SK-N-DZ (cell line): ENCODE results near the gene GNGT1.
A peak's percentile ranks its signal among the peaks of the same experiment; 100 is the strongest.
"Not testable (repeated sequence)": the region's sequence is repeated elsewhere in the genome, so short reads cannot be mapped to it uniquely, and the experiment has no call there.

ENCODE experiments used
- DNase-seq: peaks from one replicate; pipeline ENCODE4 v3.0.0-alpha.2; 2015; ENCODE audit warnings: low spot score

GNGT1 gene

DNA sequence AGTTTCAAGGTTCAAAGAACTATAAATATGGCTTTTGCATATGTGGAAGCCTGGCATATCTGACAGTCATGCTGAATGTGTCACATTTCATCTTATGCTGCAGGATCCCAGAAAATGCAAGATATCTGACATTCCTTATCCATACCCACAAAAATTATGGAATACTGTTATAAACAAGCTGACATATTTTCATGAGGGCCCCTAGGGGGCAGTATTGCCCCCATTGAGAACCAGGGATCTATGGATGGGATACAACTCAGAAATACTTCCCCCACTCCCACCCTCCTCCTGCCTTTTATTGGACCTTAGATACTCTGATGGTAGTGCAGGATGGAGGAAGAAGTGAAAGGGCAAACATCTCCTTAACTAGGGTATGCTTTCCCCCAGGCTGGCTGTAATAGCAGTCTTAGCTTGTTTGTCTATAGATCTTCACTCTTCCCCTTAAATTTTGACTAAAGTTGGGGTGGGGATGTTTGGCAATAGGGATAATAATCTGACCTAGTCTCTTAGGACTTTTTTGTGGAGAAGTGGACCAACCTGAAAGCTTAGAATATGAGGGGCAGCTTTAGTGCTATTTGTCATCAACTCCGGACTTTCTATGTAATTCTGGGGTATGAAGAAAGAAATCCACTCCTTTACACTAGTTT lies 3.5 kb upstream of the GNGT1 start:
- peak; percentile 28 for DNase-seq

DNA sequence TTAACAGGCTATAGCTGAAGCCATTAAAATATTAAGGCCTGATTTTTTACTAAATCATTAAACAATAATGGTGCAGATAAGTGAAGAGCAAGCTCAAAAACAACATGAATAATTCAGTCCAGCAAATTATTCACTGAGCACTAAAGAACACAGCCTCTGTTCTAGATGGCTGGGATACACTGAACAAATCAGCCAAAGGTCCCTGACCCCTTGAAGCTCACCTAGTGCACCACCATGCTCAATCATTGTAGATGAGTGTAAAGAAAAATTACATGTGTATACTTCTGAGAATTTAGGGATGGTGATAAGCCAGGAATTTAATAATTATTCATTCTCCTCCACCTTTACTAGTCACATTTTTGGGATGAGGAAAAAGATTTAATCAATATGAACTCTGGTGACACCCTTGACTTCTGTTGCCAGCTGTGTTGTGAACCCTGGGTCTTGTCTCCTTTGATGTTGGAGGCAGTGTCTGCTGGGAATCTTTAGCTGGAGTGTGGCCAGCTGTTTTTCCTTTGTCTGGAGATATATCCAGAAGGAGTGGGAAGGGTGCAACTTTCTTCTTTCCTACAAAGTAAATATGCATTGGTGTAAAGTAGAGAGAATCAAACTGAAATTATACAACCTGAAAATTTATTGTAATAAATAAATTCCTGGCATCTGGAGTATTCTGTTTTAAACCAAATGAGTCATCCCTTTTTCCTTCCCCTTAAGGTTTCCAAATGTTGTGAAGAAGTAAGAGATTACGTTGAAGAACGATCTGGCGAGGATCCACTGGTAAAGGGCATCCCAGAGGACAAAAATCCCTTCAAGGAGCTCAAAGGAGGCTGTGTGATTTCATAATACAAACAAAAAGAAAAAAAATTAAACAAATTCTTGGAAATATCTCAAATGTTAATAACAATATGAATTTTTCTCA lies 4.0 kb downstream of the GNGT1 start:
- DNase-seq = no peak

DNA sequence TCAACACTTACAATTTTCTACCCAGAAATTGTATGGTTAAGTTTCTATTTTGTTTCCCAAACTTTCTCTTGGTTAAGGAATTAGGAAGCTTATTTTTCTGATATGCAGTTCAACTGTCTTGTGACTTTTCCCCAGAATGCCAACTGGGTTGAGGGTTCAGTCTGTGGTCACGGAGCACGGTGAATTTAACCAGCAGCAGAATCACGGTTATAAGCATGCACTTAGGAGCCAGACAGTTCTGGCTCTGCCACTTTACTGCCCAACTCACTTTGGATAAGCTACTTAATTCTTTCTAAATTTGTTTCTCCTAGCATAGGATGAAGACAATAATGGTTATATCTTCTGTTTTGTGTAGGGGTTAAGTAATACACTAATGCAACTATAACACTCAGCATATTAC lies 4.9 kb downstream of the GNGT1 start:
- DNase-seq = not testable (repeated sequence)

DNA sequence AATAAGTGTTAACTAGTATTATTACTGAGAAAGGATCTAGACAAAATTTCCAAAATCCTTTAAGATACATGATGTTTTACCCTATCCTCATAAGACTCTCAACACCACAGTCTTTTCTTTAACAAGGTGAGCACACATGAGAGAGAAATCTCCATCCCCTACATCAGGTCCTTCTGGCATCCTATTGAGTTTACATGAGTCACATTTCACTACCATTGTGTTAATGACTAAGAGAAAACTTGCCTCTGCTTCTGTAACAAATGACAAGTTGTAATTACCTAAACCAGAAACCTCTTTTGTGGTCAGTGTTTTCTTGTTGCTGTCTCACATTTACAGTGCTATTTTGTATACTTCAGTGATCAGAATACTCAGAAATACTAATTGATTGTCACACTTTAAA lies 5.3 kb downstream of the GNGT1 start:
- DNase-seq = not testable (repeated sequence)

DNA sequence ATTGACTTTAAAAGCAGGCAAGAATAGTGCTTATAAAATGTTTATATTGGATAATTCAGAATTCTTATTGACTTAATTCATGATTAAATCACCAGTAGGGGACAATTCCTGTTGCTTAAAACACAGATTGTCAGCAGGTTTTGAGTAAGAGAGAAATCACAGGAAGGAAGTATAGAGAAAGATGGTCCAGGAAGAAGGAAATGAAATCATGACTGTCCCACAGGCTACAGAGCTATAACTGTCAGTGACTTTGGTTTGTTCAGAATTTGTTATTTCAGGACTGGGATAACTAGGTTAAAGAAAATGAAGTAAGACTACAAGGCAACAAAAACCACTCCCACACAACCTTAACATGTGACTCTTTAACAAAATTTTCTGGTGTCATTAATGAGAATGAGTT lies 6.8 kb downstream of the GNGT1 start:
- no peak for DNase-seq

DNA sequence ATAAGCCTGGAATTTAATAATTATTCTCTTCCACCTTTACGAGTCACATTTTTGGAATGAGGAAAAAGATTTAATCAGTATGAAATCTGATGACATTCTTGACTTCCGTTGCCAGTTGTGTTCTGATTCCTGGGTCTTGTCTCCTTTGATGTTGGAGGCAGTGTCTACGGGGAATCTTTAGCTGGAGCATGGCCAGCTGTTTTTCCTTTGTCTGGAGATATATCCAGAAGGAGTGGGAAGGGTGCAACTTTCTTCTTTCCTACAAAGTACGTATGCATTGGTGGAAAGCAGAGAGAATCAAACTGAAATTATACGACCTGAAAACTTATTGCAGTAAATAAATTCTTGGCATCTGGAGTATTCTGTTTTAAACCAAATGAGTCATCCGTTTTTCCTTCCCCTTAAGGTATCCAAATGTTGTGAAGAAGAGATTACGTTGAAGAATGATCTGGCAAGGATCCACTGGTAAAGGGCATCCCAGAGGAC lies 8.3 kb downstream of the GNGT1 start:
- DNase-seq = no peak

DNA sequence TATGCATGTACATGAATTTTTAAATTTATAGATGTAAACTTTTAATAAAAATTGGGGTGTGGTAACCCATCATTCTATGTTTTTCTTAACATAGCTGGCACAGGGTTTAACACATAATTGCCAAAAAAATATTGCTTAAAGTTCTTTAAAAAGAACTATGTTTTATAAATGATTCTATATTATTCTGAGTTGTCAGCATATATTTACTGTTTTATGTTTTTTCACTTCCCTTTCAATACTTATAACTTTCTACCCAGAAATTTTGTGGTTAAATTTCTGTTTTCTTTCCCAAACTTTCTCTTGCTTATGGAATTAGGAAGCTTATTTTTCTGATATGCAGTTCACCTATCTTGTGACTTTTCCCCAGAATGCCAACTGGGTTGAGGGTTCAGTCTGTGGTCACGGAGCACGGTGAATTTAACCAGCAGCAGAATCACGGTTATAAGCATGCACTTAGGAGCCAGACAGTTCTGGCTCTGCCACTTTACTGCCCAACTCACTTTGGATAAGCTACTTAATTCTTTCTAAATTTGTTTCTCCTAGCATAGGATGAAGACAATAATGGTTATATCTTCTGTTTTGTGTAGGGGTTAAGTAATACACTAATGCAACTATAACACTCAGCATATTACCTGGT lies 9.0 kb downstream of the GNGT1 start:
- DNase-seq = not testable (repeated sequence)

DNA sequence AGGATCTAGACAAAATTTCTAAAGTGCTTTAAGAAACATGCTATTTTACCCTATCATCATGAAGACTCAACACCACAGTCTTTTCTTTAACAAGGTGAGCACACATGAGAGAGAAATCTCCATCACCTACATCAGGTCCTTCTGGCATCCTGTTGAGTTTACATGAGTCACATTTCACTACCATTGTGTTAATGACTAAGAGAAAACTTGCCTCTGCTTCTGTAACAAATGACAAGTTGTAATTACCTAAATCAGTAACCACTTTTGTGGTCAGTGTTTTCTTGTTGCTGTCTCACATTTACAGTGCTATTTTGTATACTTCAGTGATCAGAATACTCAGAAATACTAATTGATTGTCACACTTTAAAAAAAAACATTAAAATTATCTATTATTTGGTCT lies 9.5 kb downstream of the GNGT1 start:
- DNase-seq = not testable (repeated sequence)

DNA sequence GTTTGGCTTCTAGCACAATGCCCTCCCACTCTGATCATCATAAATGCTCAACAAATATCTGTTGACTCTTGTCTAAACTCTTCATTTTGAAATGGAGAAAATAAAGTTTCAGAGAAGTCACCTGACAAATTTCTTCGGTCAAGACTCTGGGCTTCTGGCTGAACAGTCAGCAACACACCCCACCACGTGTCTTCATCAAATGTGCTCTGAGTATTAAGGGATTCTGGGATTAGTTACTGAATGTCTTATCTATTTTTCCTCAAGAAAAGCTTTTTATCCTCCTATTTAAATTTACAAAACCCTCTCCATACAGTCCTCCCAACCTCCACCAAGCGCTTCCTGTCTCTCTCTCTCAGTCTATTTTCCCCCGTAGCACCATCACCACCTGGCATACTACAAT lies 9.9 kb downstream of the GNGT1 start:
- not testable (repeated sequence) for DNase-seq

DNA sequence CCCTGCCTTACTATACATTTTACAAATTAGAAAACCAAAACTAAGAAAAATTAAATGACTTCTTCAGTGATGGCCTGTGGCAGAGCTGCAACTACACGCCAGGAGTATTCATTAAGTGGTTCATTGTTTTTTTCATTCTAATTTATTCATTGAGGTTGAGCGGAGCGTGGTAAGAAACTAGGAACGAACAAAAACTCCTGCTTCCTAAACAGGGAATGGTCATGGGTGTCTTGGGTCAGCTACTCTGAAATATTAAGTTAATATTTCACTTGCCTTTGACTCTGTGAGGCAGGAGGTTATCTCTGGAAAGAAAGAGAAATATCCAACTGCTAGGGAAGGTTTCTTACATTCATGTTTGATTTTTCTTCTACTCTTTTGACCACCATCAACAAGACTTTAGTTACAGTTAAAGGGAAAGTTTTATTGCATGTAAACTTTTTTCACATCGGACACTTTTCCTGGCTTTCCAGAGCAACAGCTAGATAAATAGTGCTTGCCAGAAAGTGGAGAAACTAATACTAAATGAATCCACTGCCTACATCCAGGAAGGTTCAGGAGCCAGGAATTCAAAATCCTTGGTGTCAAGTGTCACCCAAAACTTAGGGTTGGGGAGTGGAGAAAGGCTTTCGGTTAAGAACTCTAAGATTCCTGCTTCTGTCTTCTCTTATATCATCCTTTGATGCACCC lies 14.3 kb downstream of the GNGT1 start:
- no peak for DNase-seq

DNA sequence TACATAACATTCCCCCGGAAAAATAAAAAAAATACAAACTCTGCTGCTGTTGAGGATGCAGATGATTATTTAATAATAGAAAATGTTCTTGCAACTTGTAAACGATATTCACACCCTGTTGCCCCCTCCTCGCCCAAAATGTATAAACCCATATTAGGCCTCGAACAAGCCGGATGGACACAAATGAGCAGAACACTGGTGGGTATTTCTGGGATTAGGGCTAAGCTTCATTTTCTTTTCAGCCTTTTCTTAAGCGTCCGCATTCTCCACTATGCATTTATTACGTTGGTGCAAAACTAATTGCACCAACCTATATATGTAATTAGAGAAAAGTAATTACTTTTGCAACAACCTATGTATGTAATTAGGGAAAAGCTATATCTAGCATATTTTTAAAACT lies 14.8 kb downstream of the GNGT1 start:
- DNase-seq = no peak

DNA sequence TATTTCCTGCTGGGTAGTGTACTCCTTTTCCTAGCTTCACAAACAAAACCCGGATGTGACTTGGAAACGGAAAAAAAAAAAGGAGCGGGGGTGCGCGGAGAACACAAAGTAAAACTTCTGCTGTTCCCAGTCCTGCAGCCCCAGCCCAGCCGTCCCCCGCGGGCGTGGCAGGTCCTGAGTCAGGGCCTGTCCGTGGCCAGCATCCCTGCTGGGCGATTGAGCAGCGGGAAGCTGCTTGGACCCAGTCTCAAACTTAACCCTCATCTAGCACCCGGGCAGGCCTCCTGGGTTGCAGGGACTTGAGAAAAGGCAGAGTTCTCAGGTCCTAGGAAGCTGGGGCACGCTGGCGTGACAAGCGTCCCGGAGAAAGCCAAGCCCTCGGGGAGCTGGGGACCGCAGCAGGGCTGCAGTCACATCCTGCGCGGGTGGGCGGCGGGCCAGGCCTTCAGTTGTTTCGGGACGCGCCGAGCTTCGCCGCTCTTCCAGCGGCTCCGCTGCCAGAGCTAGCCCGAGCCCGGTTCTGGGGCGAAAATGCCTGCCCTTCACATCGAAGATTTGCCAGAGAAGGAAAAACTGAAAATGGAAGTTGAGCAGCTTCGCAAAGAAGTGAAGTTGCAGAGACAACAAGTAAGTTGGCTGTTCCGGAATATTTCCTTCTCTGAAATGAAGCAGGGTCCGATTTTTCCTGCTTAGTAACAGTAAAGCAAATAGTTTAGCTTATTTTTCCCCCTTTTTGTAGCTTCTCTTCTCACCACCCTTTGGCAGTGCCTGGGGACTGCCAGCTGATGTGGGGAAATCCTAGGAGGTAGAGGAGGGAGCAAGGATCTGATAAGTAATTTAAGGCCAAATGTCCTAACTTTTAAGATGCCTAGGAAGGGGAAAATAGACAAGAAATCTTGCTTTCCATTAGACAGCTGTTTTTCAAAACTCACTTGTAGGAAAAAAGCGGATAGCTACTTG lies 15.5 kb downstream of the GNGT1 start, which contains the start of gene GNG11:
Gene GNG11 (plus strand): TSS at position 129 of the 960 bp plus-strand sequence. CDS start 403 bp downstream, at position 532.
- DNase-seq = peak; percentile 31

DNA sequence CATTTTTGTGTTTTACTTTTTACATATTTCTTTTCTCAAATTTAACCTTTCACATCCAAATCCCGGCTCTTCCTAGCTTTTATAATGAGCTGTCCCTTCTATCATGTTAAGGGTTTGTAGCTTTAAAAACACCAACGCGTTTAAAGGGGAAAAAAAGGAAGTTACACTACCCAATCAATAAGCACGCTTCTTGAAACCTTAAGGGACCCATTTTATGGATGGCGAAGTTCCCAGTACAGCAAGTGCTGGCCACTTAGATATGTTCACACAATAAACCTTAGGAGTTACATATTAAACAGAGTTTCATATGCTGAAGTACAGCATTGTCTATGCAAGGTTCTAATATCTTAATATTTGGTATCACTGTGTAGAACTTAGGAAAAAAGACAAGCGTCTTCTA lies 16.9 kb downstream of the GNGT1 start:
- no peak for DNase-seq

DNA sequence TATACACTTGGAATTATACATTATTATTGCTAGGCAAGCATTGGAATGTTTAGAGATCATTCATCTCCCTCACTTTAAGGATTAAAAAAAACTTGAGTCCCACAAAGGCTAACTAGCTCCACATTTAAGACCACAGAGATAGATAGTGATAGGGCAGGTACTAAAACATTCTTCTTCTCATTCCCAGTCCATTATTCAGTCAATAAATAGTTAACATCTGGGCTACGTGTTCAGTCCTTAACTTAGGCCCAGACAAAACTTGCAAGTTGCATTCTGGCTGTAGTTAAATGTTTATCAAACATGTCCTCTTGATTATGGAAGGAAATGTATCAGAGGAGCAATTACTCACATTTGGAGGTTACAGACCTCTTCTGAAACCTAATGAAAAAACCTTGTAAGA lies 17.6 kb downstream of the GNGT1 start:
- no peak for DNase-seq

DNA sequence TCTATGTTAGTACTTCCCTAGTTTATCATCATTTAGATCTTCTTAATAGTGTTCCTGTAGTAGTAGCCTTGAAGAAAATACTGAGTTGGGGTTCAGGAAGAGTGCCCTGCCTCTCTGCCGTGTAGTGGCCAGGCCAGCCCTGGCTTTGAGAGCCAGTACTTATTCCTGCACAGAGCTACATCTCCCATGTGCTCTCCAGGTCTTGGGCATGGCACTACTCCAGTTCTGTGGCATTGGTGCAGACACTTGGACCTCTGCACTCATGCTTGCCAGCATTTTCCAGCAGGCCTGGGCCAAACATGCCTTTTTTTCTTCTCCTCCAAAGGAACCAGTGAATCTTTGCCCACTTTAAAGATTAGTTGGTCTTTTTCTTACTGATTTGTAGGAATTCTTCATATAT lies 20.4 kb downstream of the GNGT1 start:
- DNase-seq = no peak

DNA sequence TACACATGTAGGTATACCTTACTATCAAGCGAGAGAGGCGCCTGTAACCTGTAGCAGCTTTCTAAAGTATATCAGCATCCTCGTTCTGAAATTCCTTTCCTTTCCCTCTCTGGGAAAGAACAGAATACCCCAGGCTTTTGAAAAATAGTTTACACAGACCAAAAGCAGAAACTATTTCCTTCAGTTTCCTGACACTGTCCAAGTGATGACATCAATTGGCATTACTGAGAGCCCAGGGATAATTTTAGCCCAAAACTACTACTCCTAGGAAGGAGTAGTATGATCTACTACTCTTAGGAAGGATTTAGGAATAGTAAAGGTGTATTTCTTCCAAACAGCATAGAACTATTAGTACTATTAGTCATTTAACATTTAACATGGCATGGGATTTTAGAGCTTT lies 21.2 kb downstream of the GNGT1 start:
- no peak for DNase-seq

DNA sequence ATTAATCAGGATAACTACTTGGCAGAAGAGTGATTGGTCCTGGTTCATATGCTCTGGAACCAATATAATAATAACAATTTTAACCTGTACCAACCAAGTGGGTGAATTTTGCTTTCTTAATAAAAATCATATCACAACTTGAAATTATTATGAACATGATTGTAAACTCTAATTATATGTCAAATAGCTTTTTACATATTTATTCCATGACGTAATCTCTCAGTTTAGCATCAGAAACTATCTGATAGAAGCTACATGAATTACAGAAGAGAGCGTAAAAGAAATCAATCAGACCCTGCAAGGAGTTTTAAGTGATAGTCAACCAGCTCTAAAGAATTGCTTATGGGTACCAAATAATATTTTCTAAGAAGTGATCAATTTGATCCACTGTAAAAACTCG lies 25.3 kb downstream of the GNGT1 start:
- no peak for DNase-seq

DNA sequence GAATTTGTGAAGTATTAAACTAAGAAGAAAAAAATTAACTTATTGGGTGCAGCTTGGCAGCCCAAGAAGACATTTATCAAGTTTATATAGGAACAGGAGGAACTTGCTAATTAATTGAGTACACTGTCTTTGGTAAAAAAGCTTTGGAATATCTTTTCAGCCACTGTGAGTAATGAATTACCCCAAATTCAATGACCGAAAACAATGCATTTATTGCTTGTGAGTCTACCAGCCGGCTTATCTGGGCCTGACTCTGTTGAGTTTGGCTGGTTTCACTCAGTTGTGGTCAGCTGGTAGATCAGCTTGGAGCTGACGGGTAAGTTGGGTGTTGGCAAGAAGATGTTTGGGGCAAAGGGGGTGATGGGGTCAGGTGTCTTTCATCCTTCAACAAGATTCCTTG lies 26.8 kb downstream of the GNGT1 start:
- no peak for DNase-seq

DNA sequence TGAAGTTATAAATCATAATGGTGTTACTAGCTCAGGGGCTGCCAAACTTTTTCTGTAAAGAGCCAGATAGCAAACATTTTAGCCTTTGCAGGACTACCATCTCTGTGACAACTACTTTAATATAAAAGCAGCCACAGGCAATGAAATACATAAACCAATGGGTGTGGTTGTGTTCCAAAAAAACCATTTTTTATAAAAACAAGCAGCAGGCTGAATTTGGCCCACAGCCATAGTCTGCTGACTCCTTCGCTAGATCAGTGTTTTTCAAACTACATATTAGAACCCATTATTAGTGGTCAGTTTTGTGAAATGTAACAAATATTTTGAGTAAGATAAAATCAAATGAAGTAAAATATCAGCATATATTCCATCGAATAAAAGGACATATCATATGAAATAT lies 28.7 kb downstream of the GNGT1 start:
- DNase-seq = no peak

DNA sequence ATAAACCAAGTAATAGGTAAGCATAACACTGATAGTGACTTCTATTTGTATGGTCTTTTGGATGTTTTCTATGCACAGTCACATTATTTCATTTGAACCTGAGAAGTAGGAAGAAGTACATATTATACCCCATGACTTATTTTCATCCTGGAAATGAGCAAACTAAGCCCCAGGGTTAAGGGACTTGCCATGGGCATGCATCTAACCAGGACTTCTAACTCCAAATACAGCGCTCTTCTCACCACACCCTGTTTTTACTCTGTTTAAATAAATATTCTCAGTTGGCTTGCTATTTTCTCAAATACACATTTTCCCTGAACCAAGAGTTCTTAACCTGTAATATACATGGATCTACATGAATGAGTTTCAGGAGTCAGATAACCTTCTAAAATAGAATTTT lies 31.5 kb downstream of the GNGT1 start:
- no peak for DNase-seq

DNA sequence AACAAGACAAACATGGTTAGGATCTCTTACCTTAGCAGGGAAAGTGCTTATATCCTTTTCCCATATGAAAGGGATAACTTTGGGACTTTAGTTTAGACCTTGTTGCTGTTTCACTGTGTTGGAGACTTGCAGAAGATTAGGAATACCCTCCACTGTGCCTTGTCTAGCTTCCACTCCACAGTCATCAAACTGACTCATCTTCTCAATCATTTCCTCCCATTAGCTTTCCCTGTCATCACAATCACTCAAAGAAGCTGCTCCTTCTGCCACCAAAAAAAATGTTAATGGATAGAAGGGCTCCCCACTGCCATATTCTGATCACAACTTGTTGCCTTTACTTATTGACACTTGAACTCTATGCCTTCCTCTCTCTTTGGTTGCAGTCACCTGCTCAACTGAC lies 31.9 kb downstream of the GNGT1 start:
- no peak for DNase-seq
